Loucy (cell line): ENCODE data around the gene SLC7A9.

Experiments
- EZH2phosphoT487 ChIP-seq: fragments of 200-600 bp; IDR thresholded peaks from 2 replicates; pipeline ENCODE4 v1.6.1; 2018; ENCODE audit warnings: antibody characterized with exemption, mild to moderate bottlenecking, moderate library complexity, borderline replicate concordance
- TF ChIP-seq, protein P1 (sequence below): fragments of 200-600 bp; sonication (generic); conservative IDR thresholded peaks from 2 replicates; pipeline ENCODE4 v1.5.1; 2014; ENCODE audit warnings: mild to moderate bottlenecking, antibody characterized with exemption, low read length

DNA sequence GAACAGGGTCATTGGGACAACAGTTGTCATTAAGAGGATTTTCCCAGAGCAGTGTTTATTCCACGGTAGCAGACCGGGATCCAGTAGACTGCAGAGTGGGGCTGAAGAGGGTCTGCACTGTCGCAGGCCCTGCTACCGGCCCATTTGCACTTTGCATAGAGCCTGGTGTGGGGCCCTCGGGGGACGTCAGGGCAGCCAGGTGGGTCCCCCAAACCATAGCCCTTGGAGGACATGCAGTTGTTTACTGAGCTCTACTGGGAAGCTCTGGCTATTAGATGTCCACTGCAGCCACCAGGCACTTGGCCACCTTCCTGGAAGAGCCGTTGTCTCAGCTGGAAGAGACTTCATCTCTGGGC is 45.8 kb downstream of the SLC7A9 start:
- TF ChIP-seq, protein P1, sequence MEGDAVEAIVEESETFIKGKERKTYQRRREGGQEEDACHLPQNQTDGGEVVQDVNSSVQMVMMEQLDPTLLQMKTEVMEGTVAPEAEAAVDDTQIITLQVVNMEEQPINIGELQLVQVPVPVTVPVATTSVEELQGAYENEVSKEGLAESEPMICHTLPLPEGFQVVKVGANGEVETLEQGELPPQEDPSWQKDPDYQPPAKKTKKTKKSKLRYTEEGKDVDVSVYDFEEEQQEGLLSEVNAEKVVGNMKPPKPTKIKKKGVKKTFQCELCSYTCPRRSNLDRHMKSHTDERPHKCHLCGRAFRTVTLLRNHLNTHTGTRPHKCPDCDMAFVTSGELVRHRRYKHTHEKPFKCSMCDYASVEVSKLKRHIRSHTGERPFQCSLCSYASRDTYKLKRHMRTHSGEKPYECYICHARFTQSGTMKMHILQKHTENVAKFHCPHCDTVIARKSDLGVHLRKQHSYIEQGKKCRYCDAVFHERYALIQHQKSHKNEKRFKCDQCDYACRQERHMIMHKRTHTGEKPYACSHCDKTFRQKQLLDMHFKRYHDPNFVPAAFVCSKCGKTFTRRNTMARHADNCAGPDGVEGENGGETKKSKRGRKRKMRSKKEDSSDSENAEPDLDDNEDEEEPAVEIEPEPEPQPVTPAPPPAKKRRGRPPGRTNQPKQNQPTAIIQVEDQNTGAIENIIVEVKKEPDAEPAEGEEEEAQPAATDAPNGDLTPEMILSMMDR: no peak
- TF ChIP-seq EZH2phosphoT487: no peak
